SK-N-SH (cell line): ENCODE data around the gene COL23A1.

Experiments
- EP300 ChIP-seq, 2 experiments: IDR thresholded peaks; 2 replicates each; pipeline versions ENCODE4 v1.4.0 to v1.6.1; 2012; ENCODE audit warnings: borderline replicate concordance in 1 of 2, low read depth in 1 of 2, low read length in 1 of 2
- JUND ChIP-seq: IDR thresholded peaks from 2 replicates; pipeline ENCODE4 v1.4.0; 2012
- MXI1 ChIP-seq: IDR thresholded peaks from 2 replicates; pipeline ENCODE4 v1.6.1; 2012; ENCODE audit warnings: mild to moderate bottlenecking, low read depth, low read length, improper control_type of control experiment
- POLR2AphosphoS5 ChIP-seq: IDR thresholded peaks from 2 replicates; pipeline ENCODE4 v1.6.1; 2012; ENCODE audit warnings: low read depth, low read length
- TAF1 ChIP-seq: IDR thresholded peaks from 2 replicates; pipeline ENCODE4 v1.6.1; 2012; ENCODE audit warnings: low read depth, mild to moderate bottlenecking, low read length, moderate library complexity, borderline replicate concordance
- TF ChIP-seq, protein P1 (sequence below): fragments of 200-600 bp; sonication (generic); IDR thresholded peaks from 2 replicates; pipeline ENCODE4 v1.6.1; 2017; ENCODE audit warnings: antibody characterized with exemption, mild to moderate bottlenecking, moderate library complexity
- TF ChIP-seq, protein P2 (sequence below): IDR thresholded peaks from 2 replicates; pipeline ENCODE4 v1.4.0; 2012; ENCODE audit warnings: low read depth
- TF ChIP-seq, protein P3 (sequence below): IDR thresholded peaks from 2 replicates; pipeline ENCODE4 v1.4.0; 2012; ENCODE audit warnings: low read depth, borderline replicate concordance

DNA sequence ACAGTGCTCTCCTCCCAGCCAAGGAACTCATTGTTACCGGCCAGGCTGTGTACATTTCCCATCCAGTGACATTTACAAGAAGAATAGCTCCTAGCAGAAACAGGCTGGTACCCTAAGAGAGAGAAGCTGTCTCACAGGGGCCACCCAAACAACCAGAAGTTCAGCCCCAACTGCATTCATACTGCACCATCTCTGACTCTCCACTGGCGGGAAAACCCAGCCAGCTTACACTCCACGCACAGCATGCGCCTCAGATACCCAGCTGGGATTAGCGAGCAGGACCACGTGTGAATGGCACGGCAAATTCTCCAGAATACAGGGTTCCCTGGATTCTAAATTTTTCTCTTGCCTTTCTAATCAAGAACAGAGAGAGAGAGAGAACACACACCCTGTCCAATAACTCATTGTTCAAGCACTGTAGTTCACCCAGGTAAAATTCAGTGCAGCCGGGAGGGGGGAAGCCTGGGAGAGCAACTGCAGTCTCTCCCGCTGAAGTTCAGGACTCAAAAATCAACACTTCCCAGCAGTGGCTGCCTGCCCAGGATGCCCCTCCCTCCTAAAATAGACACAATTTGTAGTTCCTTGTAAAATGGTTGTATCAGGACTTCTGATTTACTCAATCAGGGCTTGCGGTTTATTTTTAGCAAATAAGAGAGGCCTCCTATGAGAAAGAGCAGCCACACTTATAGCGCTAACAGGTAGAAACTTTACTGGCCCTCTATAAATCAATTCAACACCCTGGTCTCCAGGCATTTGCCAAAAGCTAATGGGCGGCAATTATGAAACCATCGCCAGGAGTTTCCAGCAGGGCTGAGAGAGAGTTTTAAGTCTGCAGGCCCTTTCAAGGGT, 2.2 kb downstream of the COL23A1 start:
- no peak for TF ChIP-seq TAF1
- TF ChIP-seq EP300 (IDR thresholded peaks at IDR 0.05; ENCODE audit: borderline replicate concordance in 1 of 2, low read depth in 1 of 2, low read length in 1 of 2): no peak
- TF ChIP-seq, protein P1, sequence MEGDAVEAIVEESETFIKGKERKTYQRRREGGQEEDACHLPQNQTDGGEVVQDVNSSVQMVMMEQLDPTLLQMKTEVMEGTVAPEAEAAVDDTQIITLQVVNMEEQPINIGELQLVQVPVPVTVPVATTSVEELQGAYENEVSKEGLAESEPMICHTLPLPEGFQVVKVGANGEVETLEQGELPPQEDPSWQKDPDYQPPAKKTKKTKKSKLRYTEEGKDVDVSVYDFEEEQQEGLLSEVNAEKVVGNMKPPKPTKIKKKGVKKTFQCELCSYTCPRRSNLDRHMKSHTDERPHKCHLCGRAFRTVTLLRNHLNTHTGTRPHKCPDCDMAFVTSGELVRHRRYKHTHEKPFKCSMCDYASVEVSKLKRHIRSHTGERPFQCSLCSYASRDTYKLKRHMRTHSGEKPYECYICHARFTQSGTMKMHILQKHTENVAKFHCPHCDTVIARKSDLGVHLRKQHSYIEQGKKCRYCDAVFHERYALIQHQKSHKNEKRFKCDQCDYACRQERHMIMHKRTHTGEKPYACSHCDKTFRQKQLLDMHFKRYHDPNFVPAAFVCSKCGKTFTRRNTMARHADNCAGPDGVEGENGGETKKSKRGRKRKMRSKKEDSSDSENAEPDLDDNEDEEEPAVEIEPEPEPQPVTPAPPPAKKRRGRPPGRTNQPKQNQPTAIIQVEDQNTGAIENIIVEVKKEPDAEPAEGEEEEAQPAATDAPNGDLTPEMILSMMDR: no peak
- TF ChIP-seq, protein P2, sequence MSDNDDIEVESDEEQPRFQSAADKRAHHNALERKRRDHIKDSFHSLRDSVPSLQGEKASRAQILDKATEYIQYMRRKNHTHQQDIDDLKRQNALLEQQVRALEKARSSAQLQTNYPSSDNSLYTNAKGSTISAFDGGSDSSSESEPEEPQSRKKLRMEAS: no peak
- TF ChIP-seq JUND: no peak
- TF ChIP-seq, protein P3, sequence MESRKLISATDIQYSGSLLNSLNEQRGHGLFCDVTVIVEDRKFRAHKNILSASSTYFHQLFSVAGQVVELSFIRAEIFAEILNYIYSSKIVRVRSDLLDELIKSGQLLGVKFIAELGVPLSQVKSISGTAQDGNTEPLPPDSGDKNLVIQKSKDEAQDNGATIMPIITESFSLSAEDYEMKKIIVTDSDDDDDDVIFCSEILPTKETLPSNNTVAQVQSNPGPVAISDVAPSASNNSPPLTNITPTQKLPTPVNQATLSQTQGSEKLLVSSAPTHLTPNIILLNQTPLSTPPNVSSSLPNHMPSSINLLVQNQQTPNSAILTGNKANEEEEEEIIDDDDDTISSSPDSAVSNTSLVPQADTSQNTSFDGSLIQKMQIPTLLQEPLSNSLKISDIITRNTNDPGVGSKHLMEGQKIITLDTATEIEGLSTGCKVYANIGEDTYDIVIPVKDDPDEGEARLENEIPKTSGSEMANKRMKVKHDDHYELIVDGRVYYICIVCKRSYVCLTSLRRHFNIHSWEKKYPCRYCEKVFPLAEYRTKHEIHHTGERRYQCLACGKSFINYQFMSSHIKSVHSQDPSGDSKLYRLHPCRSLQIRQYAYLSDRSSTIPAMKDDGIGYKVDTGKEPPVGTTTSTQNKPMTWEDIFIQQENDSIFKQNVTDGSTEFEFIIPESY: no peak
- no peak for TF ChIP-seq POLR2AphosphoS5
- no peak for TF ChIP-seq MXI1
